ENCODE results near the gene MRPL4.
"Not testable (repeated sequence)": the region's sequence is repeated elsewhere in the genome, so short reads cannot be mapped to it uniquely, and the experiment has no call there.

MRPL4 gene

DNA sequence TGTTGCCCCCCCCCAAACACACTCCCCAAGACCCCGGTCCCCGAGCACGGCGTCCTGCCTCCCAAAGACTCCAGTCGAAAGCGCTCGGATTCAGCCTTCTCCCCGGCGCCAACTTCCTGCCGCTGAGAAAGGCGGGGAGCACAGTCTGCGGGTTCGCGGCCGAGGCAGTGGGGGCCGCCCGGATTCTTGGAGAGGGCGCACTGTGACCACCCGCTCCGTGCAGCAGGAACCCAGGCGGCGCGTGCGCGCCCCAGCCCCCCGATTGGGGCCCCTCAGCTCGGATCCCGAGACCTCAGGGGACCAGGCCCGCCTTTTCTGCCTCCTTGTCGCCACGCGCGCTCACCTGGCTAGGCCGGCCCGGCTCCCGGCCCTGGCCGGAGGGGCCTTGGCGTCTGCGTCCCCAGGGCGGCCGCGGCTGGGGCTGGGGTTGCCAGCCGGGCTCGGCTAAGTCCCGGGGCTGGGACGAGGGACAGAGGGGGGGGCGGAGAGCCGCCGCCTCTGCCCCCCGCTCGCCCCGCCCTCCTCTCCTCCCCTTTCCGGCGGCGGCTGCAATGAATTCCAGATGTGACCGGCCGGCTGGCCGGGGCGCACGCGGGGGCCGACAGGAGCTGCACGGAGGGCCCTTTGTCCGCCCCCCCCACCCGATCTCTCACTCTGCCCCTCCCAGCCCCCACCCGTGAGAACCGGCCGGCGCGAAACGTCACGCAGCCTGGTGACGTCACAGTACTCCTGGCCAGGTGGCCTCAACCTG lies 21.0 kb upstream of the MRPL4 start, which contains the start of gene S1PR2:
Gene S1PR2, minus strand, starts transcription at position 471 of the 751 bp plus-strand sequence. CDS start 6,426 bp downstream, outside the sequence.
- DNase-seq, result peak; percentile 82

DNA sequence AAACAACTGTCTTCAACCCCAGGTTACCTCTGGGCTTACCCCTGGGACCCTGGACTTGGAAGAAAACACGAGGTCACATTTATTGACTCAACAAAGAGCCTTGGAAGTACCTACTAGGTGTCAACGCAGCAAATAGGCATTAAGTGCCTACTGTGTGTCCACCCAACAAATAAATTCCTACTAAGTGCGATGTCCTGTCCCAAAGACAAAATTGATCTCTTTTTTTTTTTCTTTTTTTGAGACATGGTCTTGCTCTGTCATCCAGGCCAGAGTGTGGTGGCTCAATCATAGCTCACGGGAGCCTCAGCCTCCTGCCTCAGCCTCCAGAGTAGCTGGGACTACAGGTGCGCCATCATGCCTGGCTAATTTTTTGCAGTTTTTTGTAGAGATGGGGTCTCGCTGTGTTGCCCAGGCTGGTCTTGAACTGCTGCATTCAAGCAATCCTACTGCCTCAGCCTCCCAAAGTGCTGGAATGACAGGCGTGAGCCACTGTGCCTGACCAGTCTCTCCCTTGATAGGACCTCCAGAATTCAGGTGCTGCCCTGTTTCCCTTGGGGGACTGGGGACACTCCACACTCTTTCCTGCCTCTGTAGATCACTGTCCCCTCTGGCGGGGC lies 20.3 kb upstream of the MRPL4 start:
- DNase-seq, result no peak

DNA sequence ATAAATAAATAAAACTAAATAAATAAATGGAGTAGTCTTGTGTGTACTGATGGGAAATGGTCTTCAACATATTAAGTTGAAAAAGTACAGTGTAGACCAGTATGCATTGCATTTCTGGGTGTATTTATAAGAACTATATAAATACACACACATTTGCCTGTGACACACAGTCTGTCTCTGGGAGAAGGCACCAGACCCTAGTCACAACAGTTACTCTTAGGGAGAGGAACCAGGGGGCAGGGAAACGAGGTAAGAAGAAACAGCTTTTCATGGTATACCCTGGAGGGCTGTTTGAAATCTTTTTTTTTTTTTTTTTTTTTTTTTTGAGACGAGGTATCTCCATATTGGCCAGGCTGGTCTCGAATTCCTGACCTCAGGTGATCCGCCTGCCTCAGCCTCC lies 18.1 kb upstream of the MRPL4 start:
- DNase-seq, result no peak

DNA sequence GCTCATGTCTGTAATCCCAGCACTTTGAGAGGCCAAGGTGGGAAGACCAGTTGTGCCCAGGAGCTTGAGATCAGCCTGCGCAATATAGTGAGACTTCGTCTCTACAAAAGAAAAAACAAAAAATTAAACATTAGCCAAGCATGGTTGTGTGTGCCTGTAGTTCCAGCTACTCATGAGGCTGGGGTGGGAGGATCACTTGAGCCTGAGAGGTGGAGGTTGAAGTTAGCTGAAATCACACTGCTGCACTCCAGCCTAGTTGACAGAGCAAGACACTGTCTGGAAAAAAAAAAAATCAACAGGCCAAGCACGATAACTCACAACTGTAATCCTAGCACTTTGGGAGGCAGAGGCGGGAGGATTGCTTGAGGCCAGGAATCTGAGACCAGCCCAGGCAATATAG lies 17.0 kb upstream of the MRPL4 start:
- DNase-seq, result no peak

DNA sequence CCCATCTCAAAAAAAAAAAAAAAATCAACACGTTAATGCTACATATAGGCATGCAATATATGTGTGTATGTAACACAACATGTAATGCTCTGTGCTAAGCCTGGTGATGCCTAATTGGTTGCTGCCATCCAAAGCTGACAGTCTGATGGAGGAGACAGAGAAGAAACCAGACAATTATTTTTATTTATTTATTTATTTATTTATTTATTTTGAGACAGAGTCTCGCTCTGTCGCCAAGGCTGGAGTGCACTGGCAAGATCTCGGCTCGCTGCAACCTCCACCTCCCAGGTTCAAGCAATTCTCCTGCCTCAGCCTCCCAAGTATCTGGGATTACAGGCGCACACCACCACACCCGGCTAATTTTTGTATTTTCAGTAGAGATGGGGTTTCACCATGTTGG lies 16.6 kb upstream of the MRPL4 start:
- DNase-seq, result not testable (repeated sequence)

DNA sequence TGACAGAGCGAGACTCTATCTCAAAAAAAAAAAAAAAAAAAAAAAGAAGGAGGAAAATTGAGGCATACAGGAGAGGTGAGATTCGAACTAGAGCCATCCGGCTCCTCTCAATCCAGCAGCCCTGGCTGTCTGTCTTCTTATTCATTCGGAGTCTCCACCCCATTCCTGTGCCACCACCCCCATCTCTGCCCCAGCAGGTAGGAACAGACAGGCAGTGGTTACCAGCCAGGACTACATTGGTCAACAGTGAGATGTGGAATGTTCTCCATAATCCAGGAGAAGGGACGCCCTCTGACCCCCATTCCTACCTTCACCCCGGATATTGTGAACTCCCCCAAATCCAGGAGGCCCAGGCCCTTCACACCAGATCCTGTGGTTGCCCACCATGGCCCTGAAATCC lies 14.3 kb upstream of the MRPL4 start:
- no peak for DNase-seq

DNA sequence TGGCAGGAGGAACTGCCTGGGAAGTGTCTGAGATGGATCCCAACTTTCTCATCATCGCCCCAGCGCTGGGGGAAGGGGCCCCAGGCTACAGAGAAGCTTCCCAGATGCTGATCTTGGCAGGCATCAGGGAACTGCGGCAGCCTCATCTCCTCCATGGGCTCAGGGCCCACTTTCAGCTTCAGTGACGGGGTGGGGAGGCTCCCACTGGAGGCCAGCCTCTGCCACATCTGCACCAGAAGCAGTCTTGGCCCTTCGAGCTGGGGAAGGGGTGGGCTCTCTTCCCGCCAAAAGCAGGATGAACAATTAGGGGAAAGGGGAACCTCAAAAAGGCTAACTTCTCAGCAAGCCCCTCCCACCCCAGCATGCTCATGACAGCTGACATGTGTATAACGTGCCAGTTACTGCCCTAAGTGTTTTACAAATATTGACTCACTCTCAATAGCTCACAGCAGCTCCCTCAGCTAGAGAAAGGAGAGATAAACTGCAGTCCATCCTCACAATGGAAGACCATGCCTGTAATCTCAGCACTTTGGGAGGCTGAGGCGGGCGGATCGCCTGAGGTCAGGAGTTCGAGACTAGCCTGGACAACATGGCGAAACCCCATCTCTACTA lies 13.7 kb upstream of the MRPL4 start:
- DNase-seq, result no peak

DNA sequence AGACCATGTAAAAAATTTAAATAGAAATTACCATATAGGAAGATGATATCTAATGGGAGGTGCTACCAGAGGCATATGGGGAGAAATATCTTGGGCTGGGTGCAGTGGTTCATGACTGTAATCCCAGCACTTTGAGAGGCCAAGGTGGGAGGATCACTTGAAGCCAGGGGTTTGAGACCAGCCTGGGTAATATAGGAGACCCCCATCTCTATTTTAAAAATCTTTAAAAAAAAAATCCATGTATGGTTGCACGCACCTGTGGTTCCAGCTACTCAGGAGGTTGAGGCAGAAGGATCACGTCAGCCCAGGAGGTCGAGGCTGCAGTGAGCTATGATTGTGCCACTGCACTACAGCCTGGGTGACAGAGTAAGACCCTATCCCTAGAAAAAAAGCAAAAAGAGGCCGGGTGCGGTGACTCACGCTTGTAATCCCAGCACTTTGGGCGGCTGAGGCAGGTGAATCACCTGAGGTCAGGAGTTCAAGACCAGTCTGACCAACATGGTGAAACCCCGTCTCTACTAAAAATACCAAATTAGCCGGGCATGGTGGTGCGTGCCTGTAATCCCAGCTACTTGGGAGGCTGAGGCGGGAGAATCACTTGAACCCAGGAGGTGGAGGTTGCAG lies 10.1 kb upstream of the MRPL4 start:
- not testable (repeated sequence) for DNase-seq

DNA sequence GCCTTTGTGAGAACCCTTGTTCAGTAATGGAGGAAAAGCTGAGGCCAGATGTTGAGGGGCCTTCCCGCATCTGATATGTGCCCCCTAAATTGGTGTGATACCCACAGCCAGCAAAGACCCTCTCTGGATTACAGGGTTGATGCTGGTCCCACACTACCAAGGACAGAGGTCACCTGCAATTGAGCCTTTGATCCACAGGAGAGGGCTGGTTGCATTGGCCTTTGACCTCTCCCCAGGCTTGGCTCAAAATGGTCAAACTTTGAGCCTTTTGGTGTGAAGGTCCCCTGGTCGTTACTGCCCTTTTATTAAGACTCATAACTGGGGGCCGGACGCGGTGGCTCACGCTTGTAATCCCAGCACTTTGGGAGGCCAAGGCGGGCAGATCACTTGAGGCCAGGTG lies 8.4 kb upstream of the MRPL4 start:
- DNase-seq, result no peak

DNA sequence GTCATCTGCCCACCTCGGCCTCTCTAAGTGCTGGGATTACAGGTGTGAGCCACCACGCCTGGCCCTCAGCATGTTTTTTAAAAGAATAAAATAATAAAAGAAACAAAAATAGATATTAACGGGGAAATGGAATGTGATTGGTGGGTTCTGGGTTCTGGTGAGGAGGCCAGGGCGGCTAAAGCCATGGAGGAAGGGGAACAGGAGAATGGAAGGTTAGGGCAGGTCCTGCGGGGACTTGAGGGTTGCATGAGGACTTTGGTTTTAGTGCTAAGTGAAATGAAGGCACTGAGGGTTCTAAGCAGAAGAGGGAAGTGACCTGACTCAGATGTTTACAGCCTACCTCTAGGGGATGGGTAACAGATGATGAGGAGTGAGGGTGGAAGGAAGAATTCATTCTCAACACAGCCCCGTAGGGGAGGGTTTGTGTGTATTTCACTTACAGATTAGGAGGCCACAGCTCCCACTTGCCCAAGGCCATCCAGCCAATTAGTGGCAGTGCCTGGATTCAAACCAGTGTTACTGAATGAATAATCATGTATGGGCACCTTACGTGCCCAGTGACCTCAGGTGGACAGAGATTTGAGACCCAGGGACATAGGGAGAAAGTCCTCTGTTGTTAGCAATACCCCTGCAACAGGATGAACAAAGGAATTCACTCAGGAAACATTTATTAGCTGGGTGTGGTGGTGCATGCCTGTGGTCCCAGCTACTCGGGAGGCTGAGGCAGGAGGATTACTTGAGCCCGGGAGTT lies 6.7 kb upstream of the MRPL4 start:
- no peak for DNase-seq

DNA sequence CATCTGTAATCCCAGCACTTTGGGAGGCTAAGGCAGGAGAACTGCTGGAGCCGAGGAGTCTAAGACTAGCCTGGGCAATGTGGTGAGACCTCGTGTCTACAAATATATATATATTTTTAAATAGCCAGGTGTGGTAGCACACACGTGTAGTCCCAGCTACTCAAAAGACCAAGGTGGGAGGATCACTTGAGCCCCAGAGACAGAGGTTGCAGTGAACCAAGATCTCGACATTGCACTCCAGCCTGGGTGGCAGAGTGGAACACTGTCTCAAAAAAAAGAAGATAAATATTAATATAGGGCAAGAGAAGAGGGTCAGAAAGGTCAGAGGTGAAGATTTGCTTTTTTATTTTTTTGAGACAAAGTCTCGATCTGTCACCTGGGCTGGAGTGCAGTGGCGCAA lies 5.5 kb upstream of the MRPL4 start:
- no peak for DNase-seq

DNA sequence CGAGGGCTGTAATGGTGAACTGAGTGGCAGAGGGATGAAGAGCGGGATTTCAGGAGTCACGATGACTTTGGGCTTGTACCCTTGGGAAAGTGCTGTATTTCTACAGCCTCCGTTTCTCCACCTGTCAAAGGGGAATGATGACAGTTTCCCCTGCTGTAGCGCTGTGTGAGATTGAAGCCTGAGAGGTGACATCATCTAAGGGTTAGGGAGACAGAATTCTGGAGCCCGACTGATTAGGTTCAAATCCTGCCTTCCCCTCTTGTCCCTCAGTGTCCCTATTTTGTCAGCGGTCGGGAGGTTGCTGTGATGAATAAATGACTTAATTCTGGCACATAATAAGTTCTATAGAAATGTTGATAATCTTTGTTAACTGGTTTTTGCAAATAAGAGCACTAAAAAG lies 693 bp downstream of the MRPL4 start:
- DNase-seq, result no peak

DNA sequence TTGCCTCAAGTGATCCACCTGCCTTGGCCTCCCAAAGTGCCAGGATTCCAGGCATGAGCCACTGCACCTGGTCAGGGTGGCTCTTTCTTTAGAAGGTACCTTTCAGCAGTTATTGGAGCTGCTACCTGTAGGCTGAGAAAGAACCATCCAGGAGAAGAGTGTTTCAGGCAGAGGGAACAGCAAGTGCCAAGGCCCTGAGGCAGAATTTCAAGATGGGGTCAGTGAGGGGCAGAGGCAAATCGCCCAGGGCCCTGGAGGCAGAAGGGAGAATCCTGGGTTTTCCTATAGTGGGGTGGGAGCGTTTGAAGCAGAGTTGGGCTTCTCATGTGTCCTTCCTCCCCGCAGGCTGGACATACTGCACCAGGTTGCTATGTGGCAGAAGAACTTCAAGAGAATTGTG lies 2.2 kb downstream of the MRPL4 start:
- DNase-seq, result no peak

DNA sequence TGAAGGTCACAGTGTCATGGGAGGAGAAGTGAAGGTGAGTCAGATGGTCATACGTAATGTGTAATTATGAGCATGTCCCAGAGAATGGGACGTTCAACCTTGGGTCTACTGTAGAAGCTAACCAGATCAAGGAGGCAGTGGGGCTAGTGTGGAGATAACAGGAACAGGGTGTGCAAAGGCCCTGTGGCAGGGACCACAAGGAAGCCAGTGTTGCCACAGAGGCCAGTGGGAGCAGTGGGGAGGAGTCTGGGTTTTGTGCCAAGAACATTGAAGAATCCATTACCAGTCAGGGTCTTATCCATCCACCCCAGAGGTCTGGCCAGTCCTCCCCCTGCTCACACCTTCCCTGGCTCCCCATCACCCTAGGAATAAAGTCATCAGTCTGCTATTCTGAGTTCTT lies 3.3 kb downstream of the MRPL4 start:
- DNase-seq, result no peak

DNA sequence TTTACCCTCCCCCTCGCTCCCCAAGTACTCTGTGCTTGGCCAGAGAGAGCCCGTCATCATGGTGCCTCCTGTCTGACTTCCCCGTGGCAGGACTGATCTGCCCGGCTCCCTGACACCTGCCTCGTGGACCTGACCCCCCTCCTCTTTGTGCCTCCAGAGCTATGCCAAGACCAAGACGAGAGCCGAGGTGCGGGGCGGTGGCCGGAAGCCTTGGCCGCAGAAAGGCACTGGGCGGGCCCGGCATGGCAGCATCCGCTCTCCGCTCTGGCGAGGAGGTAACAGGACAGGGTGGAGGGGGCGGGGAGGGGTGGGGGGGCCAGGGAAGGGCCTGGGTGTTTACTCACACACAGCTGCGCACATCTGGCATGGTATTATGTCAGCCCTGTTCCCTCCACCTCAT lies 4.5 kb downstream of the MRPL4 start:
- DNase-seq, result no peak

DNA sequence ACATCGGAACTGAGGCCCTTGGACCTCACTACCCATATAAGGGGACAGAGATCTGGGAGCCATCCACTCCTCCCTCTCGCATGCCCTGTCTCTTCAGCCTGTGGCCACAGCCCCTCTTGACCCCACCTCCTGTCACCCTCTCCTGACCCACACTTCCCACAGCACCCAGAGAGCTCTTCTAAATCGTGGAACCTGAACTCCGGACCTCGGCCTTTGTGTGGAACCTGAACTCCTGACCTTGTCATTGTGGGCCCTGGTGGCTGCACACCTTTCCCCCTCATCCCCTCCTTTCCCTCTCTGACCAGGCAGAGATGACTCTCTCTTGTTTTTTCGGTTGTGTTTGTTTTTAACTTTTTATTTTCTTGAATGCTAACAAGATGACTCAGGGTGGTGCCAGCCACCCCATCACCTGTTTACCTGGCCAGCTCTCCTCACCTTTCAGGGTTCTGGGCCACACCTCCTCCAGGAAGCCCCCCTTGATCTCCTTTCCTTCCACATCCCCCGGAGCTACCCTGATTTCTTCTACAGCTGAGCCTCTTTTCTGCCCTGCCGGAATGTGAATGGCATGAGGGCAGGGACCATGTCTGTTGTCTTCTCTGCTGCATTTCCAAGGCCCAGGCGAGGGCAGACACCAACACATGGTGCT lies 5.1 kb downstream of the MRPL4 start:
- DNase-seq, result no peak

DNA sequence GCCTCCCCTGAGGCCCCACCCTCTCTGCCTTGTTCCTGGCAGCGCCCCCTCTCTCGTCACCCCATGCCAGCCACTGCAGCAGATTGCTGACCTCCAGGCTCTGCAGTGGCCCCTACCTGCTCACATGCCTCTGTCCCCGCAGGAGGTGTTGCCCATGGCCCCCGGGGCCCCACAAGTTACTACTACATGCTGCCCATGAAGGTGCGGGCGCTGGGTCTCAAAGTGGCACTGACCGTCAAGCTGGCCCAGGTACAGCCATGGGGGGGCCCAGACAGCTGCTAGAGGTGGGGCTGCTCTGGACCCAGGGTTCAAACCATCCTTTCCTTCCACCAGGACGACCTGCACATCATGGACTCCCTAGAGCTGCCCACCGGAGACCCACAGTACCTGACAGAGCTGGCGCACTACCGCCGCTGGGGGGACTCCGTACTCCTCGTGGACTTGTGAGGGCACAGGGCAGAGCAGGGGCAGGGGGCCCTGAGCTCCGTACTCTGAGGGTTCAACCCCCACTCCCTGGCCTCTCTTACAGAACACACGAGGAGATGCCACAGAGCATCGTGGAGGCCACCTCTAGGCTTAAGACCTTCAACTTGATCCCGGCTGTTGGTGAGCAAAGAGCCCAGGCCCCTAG lies 6.2 kb downstream of the MRPL4 start:
- no peak for DNase-seq

DNA sequence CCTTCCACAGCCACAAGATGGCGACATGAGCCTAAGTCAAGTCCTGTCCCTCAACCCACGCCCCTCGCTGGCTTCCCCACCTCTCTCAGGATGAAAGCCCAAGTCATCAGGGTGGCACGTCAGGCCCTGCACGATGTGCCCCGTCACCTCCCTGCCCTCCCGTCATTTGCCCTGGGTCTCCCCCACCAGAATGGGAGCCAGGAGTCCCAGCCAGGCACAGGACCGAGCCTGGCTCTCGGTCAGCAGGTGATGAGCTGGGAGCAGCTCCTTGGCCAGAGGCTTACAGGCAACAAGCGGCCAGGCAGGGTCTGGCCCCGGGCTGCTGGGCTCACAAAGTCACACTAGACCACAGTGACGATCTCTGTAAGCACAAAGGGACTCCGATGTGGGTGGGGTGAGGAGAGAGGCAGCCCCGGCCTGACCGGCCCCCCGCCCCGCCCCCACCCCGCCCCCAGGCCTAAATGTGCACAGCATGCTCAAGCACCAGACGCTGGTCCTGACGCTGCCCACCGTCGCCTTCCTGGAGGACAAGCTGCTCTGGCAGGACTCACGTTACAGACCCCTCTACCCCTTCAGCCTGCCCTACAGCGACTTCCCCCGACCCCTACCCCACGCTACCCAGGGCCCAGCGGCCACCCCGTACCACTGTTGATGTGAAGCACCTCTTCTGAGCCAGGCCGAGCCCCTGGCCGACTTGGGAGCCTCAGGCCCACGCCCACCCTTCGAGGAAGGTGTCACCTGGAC lies 7.3 kb downstream of the MRPL4 start:
- DNase-seq, result peak; percentile 97

DNA sequence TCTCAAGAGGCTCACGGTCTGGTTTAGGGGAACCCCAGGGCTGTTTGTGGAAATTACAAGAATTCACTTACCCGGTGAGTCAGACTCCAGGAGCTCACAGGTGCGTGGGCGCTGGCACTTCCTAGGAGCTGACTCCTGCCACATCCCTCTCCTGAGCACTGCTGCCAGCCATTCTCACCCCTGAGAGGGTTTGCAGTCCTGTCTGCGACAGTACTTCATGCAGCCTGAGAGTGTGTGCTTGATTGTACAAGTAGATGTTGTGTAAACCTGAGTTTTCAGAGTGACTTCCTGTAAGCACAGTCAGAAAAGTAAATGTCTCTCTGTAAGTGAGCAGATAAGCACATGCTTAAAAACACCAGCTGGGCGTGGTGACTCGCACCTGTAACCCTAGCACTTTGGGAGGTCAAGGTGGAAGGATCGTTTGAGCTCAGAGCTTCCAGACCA lies 8.1 kb downstream of the MRPL4 start:
- peak; percentile 82 for DNase-seq

DNA sequence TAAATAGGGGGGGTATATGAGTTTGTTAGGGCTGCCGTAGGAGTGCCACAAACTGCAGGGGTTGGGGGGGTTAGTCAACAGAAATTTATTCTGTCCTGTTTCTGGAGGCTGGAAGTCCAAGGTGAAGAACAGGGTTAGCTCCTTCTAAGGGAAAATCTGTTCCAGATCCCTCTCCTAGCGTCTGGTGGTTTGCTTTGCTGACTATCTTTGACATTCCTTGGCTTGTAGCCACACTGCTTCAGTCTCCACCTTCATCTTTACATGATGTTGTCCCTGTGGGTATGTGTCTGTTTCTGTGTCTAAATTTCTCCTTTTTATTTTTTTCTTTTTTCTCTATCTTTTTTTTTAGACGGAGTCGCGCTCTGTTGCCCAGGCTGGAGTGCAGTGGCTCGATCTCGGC lies 10.8 kb downstream of the MRPL4 start:
- DNase-seq, result no peak

DNA sequence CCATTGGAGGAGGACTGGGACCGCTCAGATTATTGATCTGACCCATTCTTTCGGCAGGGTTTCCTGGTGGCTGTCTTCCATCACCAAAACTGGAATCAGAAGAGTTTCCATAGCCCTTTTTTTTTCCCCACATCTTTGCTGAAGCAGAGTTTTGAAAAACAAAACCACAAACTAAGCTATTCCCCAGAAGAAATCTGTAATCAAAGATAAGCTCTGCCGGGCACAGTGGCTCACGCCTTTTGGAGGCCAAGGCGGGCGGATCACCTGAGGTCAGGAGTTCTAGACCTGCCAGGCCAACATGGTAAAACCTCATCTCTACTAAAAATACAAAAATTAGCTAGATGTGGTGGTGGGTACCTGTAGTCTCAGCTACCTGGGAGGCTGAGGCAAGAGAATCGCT lies 14.7 kb downstream of the MRPL4 start:
- DNase-seq, result no peak

Data from stimulated activated CD8-positive, alpha-beta memory T cell treated with anti-CD3 and anti-CD28 coated beads, Interleukin-4, amount 100 ng/mL, for 48 hours (primary cell).